ENCODE results near the gene HES2. TPM values are rescaled to one million over a fixed set of nuclear protein-coding genes. Genes with fewer than 3 reads are reported as not detected.
"Not testable (repeated sequence)": the region's sequence is repeated elsewhere in the genome, so short reads cannot be mapped to it uniquely, and the experiment has no call there.

Gene HES2
- total RNA-seq, 1 donor from 2014 or later = 0.07 TPM

DNA sequence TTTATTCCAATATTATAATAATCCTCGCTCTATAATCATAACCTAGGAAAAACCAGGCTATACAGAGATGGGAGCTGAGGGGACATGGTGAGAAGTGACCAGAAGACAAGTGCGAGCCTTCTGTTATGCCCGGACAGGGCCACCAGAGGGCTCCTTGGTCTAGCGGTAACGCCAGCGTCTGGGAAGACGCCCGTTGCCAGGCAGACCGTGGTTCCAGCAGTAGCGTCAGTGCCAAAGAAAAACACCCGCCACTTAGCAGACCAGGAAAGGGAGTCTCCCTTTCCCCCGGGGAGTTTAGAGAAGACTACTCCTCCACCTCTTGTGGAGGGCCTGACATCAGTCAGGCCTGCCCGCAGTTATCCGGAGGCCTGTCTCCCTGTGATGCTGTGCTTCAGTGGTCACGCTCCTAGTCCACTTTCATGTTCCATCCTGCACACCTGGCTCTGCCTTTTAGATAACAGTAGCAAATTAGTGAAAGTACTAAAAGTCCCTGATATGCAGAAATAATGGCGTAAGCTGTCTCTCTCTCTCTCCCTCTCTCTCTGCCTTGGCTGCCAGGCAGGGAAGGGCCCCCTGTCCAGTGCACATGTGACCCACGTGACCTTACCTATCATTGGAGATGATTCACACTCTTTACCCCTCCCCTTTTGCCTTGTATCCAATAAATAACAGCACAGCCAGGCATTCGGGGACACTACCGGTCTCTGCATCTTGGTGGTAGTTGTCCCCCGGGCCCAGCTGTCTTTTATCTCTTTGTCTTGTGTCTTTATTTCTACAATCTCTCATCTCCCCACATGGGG is 56.4 kb downstream of the HES2 start:
- not testable (repeated sequence) for H3K27me3 Mint-ChIP-seq (ENCODE audit: low read depth)
- peak; percentile 47 for DNase-seq (ENCODE audit: low read depth, low spot score)

More for the DNA sequence above, 56.4 kb downstream of the HES2 start:
- not testable (repeated sequence) for H3K4me3 Mint-ChIP-seq; H3K9me3 Mint-ChIP-seq; H3K27ac Mint-ChIP-seq (ENCODE audit: unreplicated experiment)
- peaks cover 44% of the 10 kb centered on the region for H3K4me1 Mint-ChIP-seq
- H3K36me3 Mint-ChIP-seq (ENCODE audit: low read depth) = peaks cover 10% of the 10 kb centered on the region
- TF ChIP-seq, protein P1, sequence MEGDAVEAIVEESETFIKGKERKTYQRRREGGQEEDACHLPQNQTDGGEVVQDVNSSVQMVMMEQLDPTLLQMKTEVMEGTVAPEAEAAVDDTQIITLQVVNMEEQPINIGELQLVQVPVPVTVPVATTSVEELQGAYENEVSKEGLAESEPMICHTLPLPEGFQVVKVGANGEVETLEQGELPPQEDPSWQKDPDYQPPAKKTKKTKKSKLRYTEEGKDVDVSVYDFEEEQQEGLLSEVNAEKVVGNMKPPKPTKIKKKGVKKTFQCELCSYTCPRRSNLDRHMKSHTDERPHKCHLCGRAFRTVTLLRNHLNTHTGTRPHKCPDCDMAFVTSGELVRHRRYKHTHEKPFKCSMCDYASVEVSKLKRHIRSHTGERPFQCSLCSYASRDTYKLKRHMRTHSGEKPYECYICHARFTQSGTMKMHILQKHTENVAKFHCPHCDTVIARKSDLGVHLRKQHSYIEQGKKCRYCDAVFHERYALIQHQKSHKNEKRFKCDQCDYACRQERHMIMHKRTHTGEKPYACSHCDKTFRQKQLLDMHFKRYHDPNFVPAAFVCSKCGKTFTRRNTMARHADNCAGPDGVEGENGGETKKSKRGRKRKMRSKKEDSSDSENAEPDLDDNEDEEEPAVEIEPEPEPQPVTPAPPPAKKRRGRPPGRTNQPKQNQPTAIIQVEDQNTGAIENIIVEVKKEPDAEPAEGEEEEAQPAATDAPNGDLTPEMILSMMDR (conservative IDR thresholded peaks at IDR 0.05) = peak; percentile 77

Small RNA genes within 50 kb of the gene (microRNA-seq; reads per million reads assigned to microRNA genes)
- gene MIR4252 = not detected

Other genes starting within 250 kb of the HES2 start
- gene CHD5, start 239.6 kb downstream of the HES2 start, total RNA-seq = 0.16 and 0.98 TPM in 2 replicates
- gene RPL22, start 220.3 kb downstream of the HES2 start, total RNA-seq = 479 and 516 TPM in 2 replicates
- 3.8 and 4.9 TPM in 2 replicates for gene RNF207, start 213.8 kb downstream of the HES2 start, total RNA-seq
- gene ICMT, start 184.0 kb downstream of the HES2 start, total RNA-seq = 85.4 and 92.8 TPM in 2 replicates
- 23.6 and 25.2 TPM in 2 replicates for gene HES3, start 175.7 kb downstream of the HES2 start, total RNA-seq
- gene GPR153, start 158.8 kb downstream of the HES2 start, total RNA-seq = 28.1 and 28.7 TPM in 2 replicates
- gene ACOT7, start 26.2 kb downstream of the HES2 start, total RNA-seq = 107 and 110 TPM in 2 replicates
- gene ESPN, start 4.9 kb upstream of the HES2 start, total RNA-seq = 1.7 and 4.3 TPM in 2 replicates
- gene TNFRSF25, start 46.3 kb upstream of the HES2 start, total RNA-seq = 23.4 and 26.1 TPM in 2 replicates
- 28.9 and 31.7 TPM in 2 replicates for gene PLEKHG5, start 71.7 kb upstream of the HES2 start, total RNA-seq
- gene NOL9, start 134.6 kb upstream of the HES2 start, total RNA-seq = 47.2 and 52.4 TPM in 2 replicates
- gene TAS1R1, start 135.4 kb upstream of the HES2 start, total RNA-seq = not detected in 2 replicates
- gene ZBTB48, start 160.1 kb upstream of the HES2 start, total RNA-seq = 35.7 and 41.0 TPM in 2 replicates
- 18.8 and 19.0 TPM in 2 replicates for gene KLHL21, start 182.9 kb upstream of the HES2 start, total RNA-seq
- 32.6 and 33.5 TPM in 2 replicates for gene PHF13, start 193.8 kb upstream of the HES2 start, total RNA-seq
- gene THAP3, start 204.9 kb upstream of the HES2 start, total RNA-seq = 26.1 and 28.5 TPM in 2 replicates